IMR-90 (cell line): Measurements from ENCODE around the gene OAS3. TPM values are rescaled to one million over a fixed set of nuclear protein-coding genes. Genes with fewer than 3 reads are reported as not detected.
"Not testable (repeated sequence)": the region's sequence is repeated elsewhere in the genome, so short reads cannot be mapped to it uniquely, and the experiment has no call there.

Experiments
- ATAC-seq: fragments of 200-7000 bp; cut with Tn5 transposase; 2 replicates; pipeline ENCODE4 v1.9.1; 2020; ENCODE audit warnings: low read depth, mild to moderate bottlenecking, moderate library complexity
- BruUV-seq: library from RNA; stranded (reverse); fragments of 400-500 nt; replicated peaks from 2 replicates; lab custom pipeline; 2021; lab: Mats Ljungman, UMichigan
- CTCF ChIA-PET: fragments of 300-600 bp; formaldehyde crosslinking; extraction: SDS; loops from one replicate; lab custom pipeline; 2021; ENCODE audit warnings: antibody characterized with exemption; lab: Yijun Ruan, JAX
- POLR2A ChIA-PET: fragments of 300-600 bp; sonication (Branson Sonifier 250); formaldehyde crosslinking; loops from one replicate; lab custom pipeline; 2022; ENCODE audit warnings: antibody characterized with exemption; ENCODE audit not compliant: unreplicated experiment; lab: Charles Lee
- DNase-seq: peaks from one replicate; pipeline ENCODE4 v3.0.0; 2013
- H2AFZ ChIP-seq: replicated peaks from 2 replicates; pipeline ENCODE3; 2013; ENCODE audit warnings: low read length, mild to moderate bottlenecking; ENCODE audit not compliant: poor library complexity
- H2AK5ac ChIP-seq: 2 replicates; pipeline ENCODE4 v1.6.1; 2013; ENCODE audit warnings: low read depth, low read length, inconsistent platforms
- H2AK9ac ChIP-seq: replicated peaks from 2 replicates; pipeline ENCODE3; 2013; ENCODE audit warnings: mild to moderate bottlenecking, low read depth, low read length, moderate library complexity; ENCODE audit not compliant: poor library complexity
- H2BK120ac ChIP-seq: 2 replicates; pipeline ENCODE4 v1.6.1; 2013; ENCODE audit warnings: low read depth, low read length, inconsistent platforms
- H2BK15ac ChIP-seq: 3 replicates; pipeline ENCODE4 v1.6.1; 2013; ENCODE audit warnings: low read depth, low read length, inconsistent platforms
- H2BK20ac ChIP-seq: 2 replicates; pipeline ENCODE4 v1.6.1; 2013; ENCODE audit warnings: low read depth, mild to moderate bottlenecking, inconsistent platforms, low read length, moderate library complexity
- H2BK5ac ChIP-seq: 2 replicates; pipeline ENCODE4 v1.6.1; 2013; ENCODE audit warnings: mild to moderate bottlenecking, low read depth, low read length, inconsistent platforms; ENCODE audit not compliant: poor library complexity, severe bottlenecking
- H3K14ac ChIP-seq: replicated peaks from 2 replicates; pipeline ENCODE4 v1.6.1; 2013; ENCODE audit warnings: low read depth, low read length, inconsistent platforms
- H3K18ac ChIP-seq: 2 replicates; pipeline ENCODE4 v1.6.1; 2013; ENCODE audit warnings: low read depth, low read length, control low read depth
- H3K23ac ChIP-seq: 2 replicates; pipeline ENCODE4 v1.6.1; 2013; ENCODE audit warnings: low read depth, low read length, inconsistent platforms
- H3K27ac ChIP-seq: 2 replicates; pipeline ENCODE4 v1.5.1; 2013; ENCODE audit warnings: mild to moderate bottlenecking, control low read depth, low read length; ENCODE audit not compliant: insufficient read depth
- H3K27me3 ChIP-seq: 2 replicates; pipeline ENCODE4 v1.6.1; 2013; ENCODE audit warnings: low read length; ENCODE audit not compliant: control insufficient read depth, insufficient read depth
- H3K36me3 ChIP-seq: 2 replicates; pipeline ENCODE4 v1.6.1; 2013; ENCODE audit warnings: low read length, mixed read lengths; ENCODE audit not compliant: control insufficient read depth, insufficient read depth
- H3K4ac ChIP-seq: 2 replicates; pipeline ENCODE4 v1.6.1; 2013; ENCODE audit warnings: low read depth, low read length, inconsistent platforms
- H3K4me1 ChIP-seq: 2 replicates; pipeline ENCODE4 v1.6.1; 2013; ENCODE audit warnings: low read length, mixed read lengths; ENCODE audit not compliant: control insufficient read depth, insufficient read depth
- H3K4me2 ChIP-seq: 2 replicates; pipeline ENCODE4 v1.6.1; 2013; ENCODE audit warnings: low read depth, mild to moderate bottlenecking, control low read depth, low read length, moderate library complexity
- H3K4me3 ChIP-seq: 2 replicates; pipeline ENCODE4 v1.5.1; 2013; ENCODE audit warnings: low read depth, mild to moderate bottlenecking, control low read depth, low read length, moderate library complexity; ENCODE audit not compliant: insufficient read depth
- H3K56ac ChIP-seq: 2 replicates; pipeline ENCODE4 v1.6.1; 2013; ENCODE audit warnings: low read length, inconsistent platforms; ENCODE audit not compliant: insufficient read depth; ENCODE audit errors: extremely low read depth
- H3K79me1 ChIP-seq, 2 experiments: 2 replicates each; pipeline ENCODE4 v1.6.1; 2013; ENCODE audit warnings: low read length in 2 of 2, inconsistent platforms in 1 of 2, low read depth in 1 of 2
- H3K9ac ChIP-seq: 2 replicates; pipeline ENCODE4 v1.6.1; 2013; ENCODE audit warnings: low read depth, low read length, control low read depth
- H3K9me1 ChIP-seq: 2 replicates; pipeline ENCODE4 v1.6.1; 2013; ENCODE audit warnings: low read length, inconsistent platforms; ENCODE audit not compliant: insufficient read depth
- H3K9me3 ChIP-seq: 2 replicates; pipeline ENCODE4 v1.6.1; 2013; ENCODE audit warnings: low read length; ENCODE audit not compliant: control insufficient read depth, insufficient read depth
- H4K20me1 ChIP-seq: 2 replicates; pipeline ENCODE4 v1.6.1; 2013; ENCODE audit warnings: low read length, inconsistent platforms; ENCODE audit not compliant: insufficient read depth
- H4K5ac ChIP-seq: 2 replicates; pipeline ENCODE4 v1.6.1; 2013; ENCODE audit warnings: mild to moderate bottlenecking, low read depth, low read length, control low read depth
- H4K8ac ChIP-seq, 2 experiments: 2 replicates each; pipeline ENCODE4 v1.6.1; 2013; ENCODE audit warnings: low read depth in 2 of 2, low read length in 2 of 2, control low read depth in 1 of 2, inconsistent platforms in 1 of 2
- H4K91ac ChIP-seq: 2 replicates; pipeline ENCODE4 v1.6.1; 2013; ENCODE audit warnings: low read depth, low read length, inconsistent platforms; ENCODE audit not compliant: insufficient read depth
- BHLHE40 ChIP-seq: fragments of 150-350 bp; IDR thresholded peaks from 2 replicates; pipeline ENCODE4 v1.6.1; 2016; ENCODE audit warnings: mild to moderate bottlenecking, low read depth, low read length
- CEBPB ChIP-seq: IDR thresholded peaks from 2 replicates; pipeline ENCODE4 v1.6.1; 2012; ENCODE audit warnings: low read depth, low read length, improper control_type of control experiment
- MAFK ChIP-seq: IDR thresholded peaks from 2 replicates; pipeline ENCODE4 v1.6.1; 2012; ENCODE audit warnings: low read depth, low read length, improper control_type of control experiment
- MXI1 ChIP-seq: IDR thresholded peaks from 2 replicates; pipeline ENCODE4 v1.6.1; 2012; ENCODE audit warnings: low read depth, mild to moderate bottlenecking, low read length, moderate library complexity, borderline replicate concordance
- NFE2L2 ChIP-seq: fragments of 150-350 bp; IDR thresholded peaks from 2 replicates; pipeline ENCODE4 v1.6.1; 2016; ENCODE audit warnings: low read depth, mild to moderate bottlenecking, low read length
- RCOR1 ChIP-seq: IDR thresholded peaks from 2 replicates; pipeline ENCODE4 v1.6.1; 2012; ENCODE audit warnings: mild to moderate bottlenecking, low read length, improper control_type of control experiment; ENCODE audit not compliant: insufficient replicate concordance
- SMC3 ChIP-seq: fragments of 150-350 bp; IDR thresholded peaks from 2 replicates; pipeline ENCODE4 v1.6.1; 2016; ENCODE audit warnings: low read depth, mild to moderate bottlenecking, antibody characterized with exemption, low read length, moderate library complexity
- WGBS, 2 experiments: methylation state at CpG; one replicate each; pipeline versions ENCODE4 v1.1.5 to v1.1.7; 2013; ENCODE audit warnings: missing lambda C conversion rate in 2 of 2; ENCODE audit not compliant: insufficient read length in 1 of 2; ENCODE audit errors: extremely low coverage in 2 of 2; 5-methylcytosine and 5-hydroxymethylcytosine counted together
- dilution Hi-C: fragments of 300-500 bp; cut with HindIII; formaldehyde crosslinking; loops from one replicate; pipeline ENCODE4 v1.14.3; 2018; ENCODE audit warnings: low sequenced_read_pairs; ENCODE audit not compliant: unreplicated experiment
- in situ Hi-C: fragments of 300-500 bp; cut with MboI; formaldehyde crosslinking; loops from 3 replicates; pipeline ENCODE4 v1.14.3; 2019; ENCODE audit warnings: low sequenced_read_pairs, inconsistent platforms, mixed read lengths
- intact Hi-C: fragments of 100-400 bp; cut with micrococcal nuclease; formaldehyde crosslinking; loops from 2 replicates; pipeline ENCODE4 v1.10.0; 2022
- polyA plus RNA-seq, 3 experiments: library from polyadenylated mRNA; depleted of rRNA; stranded (reverse); fragments of >200 nt; gene quantifications; 2 replicates each; pipeline ENCODE4 v1.2.3, GENCODE V29; 2012; ENCODE audit warnings: low replicate concordance in 1 of 3
- total RNA-seq: library from RNA; depleted of rRNA; stranded (reverse); fragments of >200 nt; gene quantifications from 2 replicates; pipeline ENCODE4 v1.2.3, GENCODE V29; 2012
- TF ChIP-seq, protein P1 (sequence below): conservative IDR thresholded peaks from 2 replicates; pipeline ENCODE4 v1.5.1; 2012; ENCODE audit warnings: mild to moderate bottlenecking, low read depth, low read length, improper control_type of control experiment

OAS3 gene
- total and polyA plus RNA-seq, 2 of the 4 experiments (the other 2 are of a cell fraction) = 4.1 to 7.8 TPM

DNA sequence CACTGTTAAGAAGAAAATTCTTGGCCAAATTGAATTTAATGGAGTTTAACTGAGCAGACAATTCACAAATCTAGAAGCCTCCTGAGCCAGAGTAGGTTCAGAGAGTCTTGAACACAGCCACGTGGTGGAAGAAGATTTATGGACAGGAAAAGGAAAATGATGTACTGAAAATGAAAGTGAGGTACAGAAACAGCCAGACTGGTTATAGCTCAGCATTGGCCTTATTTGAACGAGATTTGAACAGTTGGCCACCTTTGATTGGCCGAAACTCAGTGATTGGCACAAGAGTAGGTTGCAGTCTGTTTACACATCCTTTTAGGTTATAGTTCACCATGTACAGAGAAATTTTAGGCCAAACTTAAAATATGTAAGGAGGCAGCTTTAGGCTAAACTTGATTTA lies 50.0 kb downstream of the OAS3 start:
- intact Hi-C loops = no loop called here
- no peaks in the 10 kb centered on the region for H3K9me1 ChIP-seq
- TF ChIP-seq MXI1 (no peak), NFE2L2 (no peak), BHLHE40 (no peak), CEBPB (no peak), SMC3 (no peak), RCOR1 (no peak), MAFK (no peak)
- TF ChIP-seq, protein P1, sequence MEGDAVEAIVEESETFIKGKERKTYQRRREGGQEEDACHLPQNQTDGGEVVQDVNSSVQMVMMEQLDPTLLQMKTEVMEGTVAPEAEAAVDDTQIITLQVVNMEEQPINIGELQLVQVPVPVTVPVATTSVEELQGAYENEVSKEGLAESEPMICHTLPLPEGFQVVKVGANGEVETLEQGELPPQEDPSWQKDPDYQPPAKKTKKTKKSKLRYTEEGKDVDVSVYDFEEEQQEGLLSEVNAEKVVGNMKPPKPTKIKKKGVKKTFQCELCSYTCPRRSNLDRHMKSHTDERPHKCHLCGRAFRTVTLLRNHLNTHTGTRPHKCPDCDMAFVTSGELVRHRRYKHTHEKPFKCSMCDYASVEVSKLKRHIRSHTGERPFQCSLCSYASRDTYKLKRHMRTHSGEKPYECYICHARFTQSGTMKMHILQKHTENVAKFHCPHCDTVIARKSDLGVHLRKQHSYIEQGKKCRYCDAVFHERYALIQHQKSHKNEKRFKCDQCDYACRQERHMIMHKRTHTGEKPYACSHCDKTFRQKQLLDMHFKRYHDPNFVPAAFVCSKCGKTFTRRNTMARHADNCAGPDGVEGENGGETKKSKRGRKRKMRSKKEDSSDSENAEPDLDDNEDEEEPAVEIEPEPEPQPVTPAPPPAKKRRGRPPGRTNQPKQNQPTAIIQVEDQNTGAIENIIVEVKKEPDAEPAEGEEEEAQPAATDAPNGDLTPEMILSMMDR = no peak
- H3K4me1 ChIP-seq = no peaks in the 10 kb centered on the region
- H3K4me3 ChIP-seq = no peak overlapping the region
- H3K79me1 ChIP-seq = no peaks in the 10 kb centered on the region
- H3K14ac ChIP-seq = no peak overlapping the region
- H2BK15ac ChIP-seq = no peak overlapping the region
- no peak overlapping the region for H2AFZ ChIP-seq
- H4K8ac ChIP-seq = no peak overlapping the region
- no peaks in the 10 kb centered on the region for H4K20me1 ChIP-seq
- H3K27ac ChIP-seq = no peak overlapping the region
- in situ Hi-C loops = no loop called here
- no peak overlapping the region for H4K91ac ChIP-seq
- ChIA-PET POLR2A (no interaction called here), CTCF (interaction anchor here (1.2 kb wide), 1 partner anchor 13 kb away, joined by 3 read pairs; no protein-coding TSS in a partner anchor)
- H2BK120ac ChIP-seq = no peak overlapping the region
- no peak overlapping the region for H2BK5ac ChIP-seq
- H2AK5ac ChIP-seq = no peak overlapping the region
- no peak overlapping the region for H3K23ac ChIP-seq
- no peak overlapping the region for H2BK20ac ChIP-seq
- ATAC-seq (no peak), DNase-seq (no peak)
- BruUV-seq = no TSS peak
- no peak overlapping the region for H3K4me2 ChIP-seq
- H3K56ac ChIP-seq = no peak overlapping the region
- H3K27me3 ChIP-seq = no peaks in the 10 kb centered on the region
- no peak overlapping the region for H3K4ac ChIP-seq
- H4K5ac ChIP-seq = no peak overlapping the region
- no peaks in the 10 kb centered on the region for H3K9me3 ChIP-seq
- 24% methylated on average over 2 of the region's 3 CpGs; no CpG with 5 or more reads in 1 of the 2 experiments for WGBS, 2 experiments
- H3K18ac ChIP-seq = no peak overlapping the region
- dilution Hi-C loops = no loop called here
- H3K9ac ChIP-seq = no peak overlapping the region
- H3K36me3 ChIP-seq = no peaks in the 10 kb centered on the region
- no peak overlapping the region for H2AK9ac ChIP-seq

DNA sequence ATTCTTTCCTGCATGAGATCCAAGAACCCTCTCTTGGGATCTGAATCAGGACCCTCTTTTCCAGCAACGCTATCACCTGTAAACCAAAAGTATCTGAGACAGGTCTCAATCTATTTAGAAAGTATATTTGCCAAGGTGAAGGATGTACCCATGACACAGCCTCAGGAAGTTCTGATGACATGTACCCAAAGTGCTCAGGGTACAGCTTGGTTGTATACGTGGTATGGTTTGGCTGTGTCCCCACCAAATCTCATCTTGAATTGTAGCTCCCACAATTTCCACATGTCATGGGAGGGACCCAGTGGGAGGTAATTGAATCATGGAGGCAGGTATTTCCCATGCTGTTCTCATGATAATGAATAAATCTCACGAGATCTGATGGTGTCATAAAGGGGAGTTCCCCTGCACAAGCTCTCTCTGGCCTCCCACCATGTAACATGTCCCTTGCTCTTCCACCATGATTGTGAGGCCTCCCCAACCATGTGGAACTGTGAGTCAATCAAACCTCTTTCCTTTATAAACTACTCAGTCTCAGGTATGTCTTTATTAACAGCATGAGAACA lies 50.6 kb downstream of the OAS3 start:
- in situ Hi-C loops, H2AK9ac ChIP-seq, H4K91ac ChIP-seq, H3K14ac ChIP-seq, ATAC-seq, H4K20me1 ChIP-seq, POLR2A ChIA-PET, CTCF ChIA-PET, H3K4ac ChIP-seq, H3K9me1 ChIP-seq, H3K4me2 ChIP-seq, intact Hi-C loops, H3K36me3 ChIP-seq, BruUV-seq, H3K4me1 ChIP-seq, H2BK120ac ChIP-seq, H3K23ac ChIP-seq, H3K9ac ChIP-seq, dilution Hi-C loops, H2BK15ac ChIP-seq, H2BK5ac ChIP-seq, H4K8ac ChIP-seq, H2AK5ac ChIP-seq, H3K79me1 ChIP-seq, H3K56ac ChIP-seq, H2AFZ ChIP-seq, H2BK20ac ChIP-seq, H3K27me3 ChIP-seq, H3K27ac ChIP-seq, H3K18ac ChIP-seq, H3K9me3 ChIP-seq, DNase-seq, H4K5ac ChIP-seq, H3K4me3 ChIP-seq: not testable (repeated sequence)
- no CpG with 5 or more reads among the region's 3 CpGs for WGBS, 2 experiments
